NCI-H345 treated with DMSO at 0.1 percent for 48 hours (cell line): ENCODE measurements around the gene SYNE1.
"Not testable (repeated sequence)": the region's sequence is repeated elsewhere in the genome, so short reads cannot be mapped to it uniquely, and the experiment has no call there.

Source experiments
- DNase-seq: peaks from one replicate; lab custom pipeline; 2025; ENCODE audit not compliant: unreplicated experiment; lab: John Stamatoyannopoulos, UW

The SYNE1 gene

GRCh38 chr6:152078001-152078400, 559.2 kb downstream of the SYNE1 start:
- no peak for DNase-seq

DNA sequence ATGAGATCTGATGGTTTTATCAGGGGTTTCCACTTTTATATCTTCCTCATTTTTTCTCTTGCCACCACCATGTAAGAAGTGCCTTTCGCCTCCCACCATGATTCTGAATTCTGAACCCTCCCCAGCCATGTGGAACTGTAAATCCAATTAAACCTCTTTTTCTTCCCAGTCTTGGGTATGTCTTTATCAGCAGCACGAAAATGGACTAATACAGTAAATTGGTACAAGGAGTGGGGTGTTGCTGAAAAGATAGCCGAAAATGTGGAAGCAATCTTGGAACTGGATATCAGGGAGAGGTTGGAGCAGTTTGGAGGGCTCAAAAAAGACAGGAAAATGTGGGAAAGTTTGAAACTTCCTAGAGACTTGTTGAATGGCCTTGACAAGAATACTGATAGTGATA, 560.9 kb downstream of the SYNE1 start:
- not testable (repeated sequence) for DNase-seq

DNA sequence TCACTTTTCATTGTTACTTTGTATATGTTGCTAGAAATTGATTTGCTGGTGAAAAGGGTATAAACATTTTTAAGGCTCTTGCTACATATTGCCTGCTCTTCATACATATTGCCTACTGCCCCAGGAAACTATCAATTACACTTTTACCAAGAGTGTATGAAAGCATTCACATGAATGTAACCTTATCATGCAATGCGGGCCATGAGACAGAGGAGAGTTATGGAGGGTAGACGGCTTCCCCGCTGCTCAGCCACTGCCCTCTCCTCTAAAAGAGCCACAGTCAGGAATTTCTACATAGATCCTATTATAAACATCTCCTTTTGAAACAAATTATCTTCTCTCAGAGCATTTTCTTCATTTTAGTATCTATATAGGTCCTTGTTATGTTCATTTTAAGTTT, 565.3 kb downstream of the SYNE1 start:
- DNase-seq: no peak
